ENCODE data around the gene KRT40. TPM values are rescaled to one million over a fixed set of nuclear protein-coding genes. Genes with fewer than 3 reads are reported as not detected.

Gene KRT40
- total and polyA plus RNA-seq, 2 experiments from 2014 or later = not detected

DNA sequence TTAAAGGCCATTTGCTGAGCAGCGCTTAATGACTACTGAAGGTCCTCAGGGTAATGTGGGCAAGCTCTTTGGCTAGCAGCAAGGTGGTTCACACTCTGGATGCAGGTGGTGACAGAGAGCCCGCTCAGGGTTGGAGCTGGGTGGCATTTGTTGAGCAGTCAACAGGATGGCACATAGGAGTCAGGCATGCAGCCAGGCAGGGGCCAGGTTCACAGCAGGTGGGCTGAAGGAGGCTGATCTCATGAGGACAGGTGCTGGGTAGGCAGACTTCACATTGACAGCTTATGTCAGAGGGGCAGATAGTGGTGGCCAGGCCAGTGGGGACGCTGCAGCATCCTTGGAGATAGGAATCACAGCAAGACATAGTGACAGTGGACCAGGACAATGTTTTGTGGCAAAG is 20.3 kb upstream of the KRT40 start:
- peaks cover 1% of the 10 kb centered on the region for H3K27me3 Mint-ChIP-seq (ENCODE audit: insufficient read depth, low read depth, poor library complexity)
- TF ChIP-seq EZH2 (IDR thresholded peaks at IDR 0.05; ENCODE audit: low read depth, unreplicated experiment) (no peak), JUNB (IDR thresholded peaks at IDR 0.05; ENCODE audit: unreplicated experiment) (no peak), STAT1 (IDR thresholded peaks at IDR 0.05; ENCODE audit: unreplicated experiment) (no peak), ZNF331 (CRISPR knock-in tag; IDR thresholded peaks at IDR 0.05; ENCODE audit: low read depth) (no peak), ZNF114 (CRISPR knock-in tag; IDR thresholded peaks at IDR 0.05) (no peak), POLR2AphosphoS5 (IDR thresholded peaks at IDR 0.05; ENCODE audit: low read depth) (no peak), ETS1 (IDR thresholded peaks at IDR 0.05) (no peak)
- TF ChIP-seq, protein P1, sequence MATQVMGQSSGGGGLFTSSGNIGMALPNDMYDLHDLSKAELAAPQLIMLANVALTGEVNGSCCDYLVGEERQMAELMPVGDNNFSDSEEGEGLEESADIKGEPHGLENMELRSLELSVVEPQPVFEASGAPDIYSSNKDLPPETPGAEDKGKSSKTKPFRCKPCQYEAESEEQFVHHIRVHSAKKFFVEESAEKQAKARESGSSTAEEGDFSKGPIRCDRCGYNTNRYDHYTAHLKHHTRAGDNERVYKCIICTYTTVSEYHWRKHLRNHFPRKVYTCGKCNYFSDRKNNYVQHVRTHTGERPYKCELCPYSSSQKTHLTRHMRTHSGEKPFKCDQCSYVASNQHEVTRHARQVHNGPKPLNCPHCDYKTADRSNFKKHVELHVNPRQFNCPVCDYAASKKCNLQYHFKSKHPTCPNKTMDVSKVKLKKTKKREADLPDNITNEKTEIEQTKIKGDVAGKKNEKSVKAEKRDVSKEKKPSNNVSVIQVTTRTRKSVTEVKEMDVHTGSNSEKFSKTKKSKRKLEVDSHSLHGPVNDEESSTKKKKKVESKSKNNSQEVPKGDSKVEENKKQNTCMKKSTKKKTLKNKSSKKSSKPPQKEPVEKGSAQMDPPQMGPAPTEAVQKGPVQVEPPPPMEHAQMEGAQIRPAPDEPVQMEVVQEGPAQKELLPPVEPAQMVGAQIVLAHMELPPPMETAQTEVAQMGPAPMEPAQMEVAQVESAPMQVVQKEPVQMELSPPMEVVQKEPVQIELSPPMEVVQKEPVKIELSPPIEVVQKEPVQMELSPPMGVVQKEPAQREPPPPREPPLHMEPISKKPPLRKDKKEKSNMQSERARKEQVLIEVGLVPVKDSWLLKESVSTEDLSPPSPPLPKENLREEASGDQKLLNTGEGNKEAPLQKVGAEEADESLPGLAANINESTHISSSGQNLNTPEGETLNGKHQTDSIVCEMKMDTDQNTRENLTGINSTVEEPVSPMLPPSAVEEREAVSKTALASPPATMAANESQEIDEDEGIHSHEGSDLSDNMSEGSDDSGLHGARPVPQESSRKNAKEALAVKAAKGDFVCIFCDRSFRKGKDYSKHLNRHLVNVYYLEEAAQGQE (IDR thresholded peaks at IDR 0.05; ENCODE audit: unreplicated experiment) = no peak
- H3K9me2 ChIP-seq (ENCODE audit: insufficient read depth) = no peaks in the 10 kb centered on the region
- no peaks in the 10 kb centered on the region for H3K27me3 ChIP-seq (ENCODE audit: insufficient read depth)
- no peaks in the 10 kb centered on the region for H3K9me3 Mint-ChIP-seq
- H3K4me2 ChIP-seq = no peak overlapping the region
- DNase-seq (ENCODE audit: low spot score) (no peak), ATAC-seq (no peak)
- no peaks in the 10 kb centered on the region for H4K20me1 ChIP-seq (replicated peaks; ENCODE audit: insufficient read depth)
- H3K4me3 Mint-ChIP-seq = no peak overlapping the region
- no peaks in the 10 kb centered on the region for H3F3A ChIP-seq (replicated peaks; ENCODE audit: low read depth)
- no peaks in the 10 kb centered on the region for H3K36me3 Mint-ChIP-seq (ENCODE audit: low read depth)
- H3K4me3 ChIP-seq = no peak overlapping the region
- peaks cover 8% of the 10 kb centered on the region; the same call in 2 of the 3 replicates for H3K4me1 Mint-ChIP-seq
- H3K27ac ChIP-seq (ENCODE audit: low read depth) = no peak overlapping the region
- H3K79me2 ChIP-seq (replicated peaks; ENCODE audit: insufficient read depth) = no peaks in the 10 kb centered on the region
- no peak overlapping the region for H2AFZ ChIP-seq
- peaks cover 9% of the 10 kb centered on the region for H3K4me1 ChIP-seq (ENCODE audit: insufficient read depth)
- H3K27ac Mint-ChIP-seq = no peak overlapping the region
- H3K36me3 ChIP-seq (ENCODE audit: insufficient read depth) = no peaks in the 10 kb centered on the region

- Mint-ChIP-seq H3K27ac (no peak overlapping the region), H3K9me3 (no peaks in the 10 kb centered on the region), H3K4me1 (peaks cover 3% of the 10 kb centered on the region; the same call in 2 of the 3 replicates), H3K4me3 (no peak overlapping the region), H3K27me3 (ENCODE audit: insufficient read depth, low read depth, poor library complexity) (peaks cover 1% of the 10 kb centered on the region), H3K36me3 (ENCODE audit: low read depth) (no peaks in the 10 kb centered on the region)
- Histone ChIP-seq H3K4me2 (no peak overlapping the region), H3K4me3 (no peak overlapping the region), H3K9me2 (ENCODE audit: insufficient read depth) (no peaks in the 10 kb centered on the region), H2AFZ (no peak overlapping the region), H3K4me1 (ENCODE audit: insufficient read depth) (peaks cover 4% of the 10 kb centered on the region; the same call in 1 of the 2 replicates), H3K27ac (ENCODE audit: low read depth) (no peak overlapping the region), H4K20me1 (replicated peaks; ENCODE audit: insufficient read depth) (no peaks in the 10 kb centered on the region), H3K36me3 (ENCODE audit: insufficient read depth) (no peaks in the 10 kb centered on the region), H3K27me3 (ENCODE audit: insufficient read depth) (no peaks in the 10 kb centered on the region), H3K79me2 (replicated peaks; ENCODE audit: insufficient read depth) (no peaks in the 10 kb centered on the region), H3F3A (replicated peaks; ENCODE audit: low read depth) (no peaks in the 10 kb centered on the region)
- ATAC-seq = no peak
- DNase-seq (ENCODE audit: low spot score) = no peak
- TF ChIP-seq, protein P1 (IDR thresholded peaks at IDR 0.05; ENCODE audit: unreplicated experiment) = no peak
- no peak for TF ChIP-seq POLR2AphosphoS5 (IDR thresholded peaks at IDR 0.05; ENCODE audit: low read depth)
- TF ChIP-seq CREB1 (CRISPR knock-in tag; IDR thresholded peaks at IDR 0.05; ENCODE audit: low read depth) = no peak
Observed at GRCh38 chr17:41003926-41004325, 19.8 kb upstream of the KRT40 start.

Measured in GM23338 (cell line).